Measurements from ENCODE around the gene PRPF18. TPM values are rescaled to one million over a fixed set of nuclear protein-coding genes. Genes with fewer than 3 reads are reported as not detected.

The PRPF18 gene
- total and polyA plus RNA-seq, 2 donors (not counting 1 experiment from before 2014, with no cell fraction given): 12.2 to 28.9 TPM

DNA sequence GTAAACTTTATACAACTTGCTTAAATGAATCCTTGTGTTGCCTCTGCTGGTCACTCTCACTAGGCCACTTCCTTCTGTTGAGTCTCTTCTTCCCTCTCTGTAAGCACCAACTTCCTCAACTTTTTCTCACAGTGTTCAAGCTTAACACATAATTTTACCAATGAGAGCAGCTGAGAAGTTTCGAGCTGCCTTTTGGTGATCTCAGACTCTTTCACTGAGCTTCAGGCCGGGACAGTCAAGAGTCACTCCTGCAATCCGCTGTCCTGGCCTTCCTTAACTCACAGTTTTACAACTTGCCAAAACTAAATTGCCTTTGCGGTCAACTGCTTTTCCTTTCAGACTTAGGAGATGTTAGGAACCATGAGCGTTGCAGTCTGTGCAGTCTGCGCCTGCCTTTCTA is 47.4 kb downstream of the PRPF18 start:
- ATAC-seq (ENCODE audit: low read depth) (no peak), DNase-seq (no peak)
- H3K4me2 ChIP-seq (replicated peaks; ENCODE audit: low read depth, low read length, poor library complexity, severe bottlenecking): no peak overlapping the region
- intact Hi-C loops (cut with micrococcal nuclease): no loop called here
- H3K4me1 Mint-ChIP-seq: peaks cover 8% of the 10 kb centered on the region
- no peaks in the 10 kb centered on the region for H3K27me3 ChIP-seq (replicated peaks in 1 of 4; ENCODE audit: control extremely low read depth in 1 of 4, control insufficient read depth in 3 of 4, insufficient read depth in 4 of 4, low read length in 3 of 4)
- no peaks in the 10 kb centered on the region for H3K79me2 ChIP-seq (ENCODE audit: control insufficient read depth, insufficient read depth, low read length)
- H3K27ac ChIP-seq (ENCODE audit: low read length in 2 of 2): no peak overlapping the region
- no peak overlapping the region for H3K9ac ChIP-seq (ENCODE audit: low read length)
- 96% methylated on average over 3 of the region's 6 CpGs for WGBS (ENCODE audit: insufficient coverage)
- peaks cover 10 to 12% of the 10 kb centered on the region in 2 experiments for H3K36me3 ChIP-seq (replicated peaks in 1 of 2; ENCODE audit: control extremely low read depth in 1 of 2, control insufficient read depth in 1 of 2, extremely low read depth in 1 of 2, insufficient read depth in 2 of 2, low read length in 1 of 2)
- H3K9me3 Mint-ChIP-seq (ENCODE audit: insufficient read depth): no peaks in the 10 kb centered on the region
- no peak for TF ChIP-seq EZH2 (IDR thresholded peaks at IDR 0.05; ENCODE audit: borderline replicate concordance, insufficient read depth, low read depth, low read length, poor library complexity, severe bottlenecking)
- TF ChIP-seq, protein P1, sequence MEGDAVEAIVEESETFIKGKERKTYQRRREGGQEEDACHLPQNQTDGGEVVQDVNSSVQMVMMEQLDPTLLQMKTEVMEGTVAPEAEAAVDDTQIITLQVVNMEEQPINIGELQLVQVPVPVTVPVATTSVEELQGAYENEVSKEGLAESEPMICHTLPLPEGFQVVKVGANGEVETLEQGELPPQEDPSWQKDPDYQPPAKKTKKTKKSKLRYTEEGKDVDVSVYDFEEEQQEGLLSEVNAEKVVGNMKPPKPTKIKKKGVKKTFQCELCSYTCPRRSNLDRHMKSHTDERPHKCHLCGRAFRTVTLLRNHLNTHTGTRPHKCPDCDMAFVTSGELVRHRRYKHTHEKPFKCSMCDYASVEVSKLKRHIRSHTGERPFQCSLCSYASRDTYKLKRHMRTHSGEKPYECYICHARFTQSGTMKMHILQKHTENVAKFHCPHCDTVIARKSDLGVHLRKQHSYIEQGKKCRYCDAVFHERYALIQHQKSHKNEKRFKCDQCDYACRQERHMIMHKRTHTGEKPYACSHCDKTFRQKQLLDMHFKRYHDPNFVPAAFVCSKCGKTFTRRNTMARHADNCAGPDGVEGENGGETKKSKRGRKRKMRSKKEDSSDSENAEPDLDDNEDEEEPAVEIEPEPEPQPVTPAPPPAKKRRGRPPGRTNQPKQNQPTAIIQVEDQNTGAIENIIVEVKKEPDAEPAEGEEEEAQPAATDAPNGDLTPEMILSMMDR (IDR thresholded peaks at IDR 0.05): no peak
- H3K4me3 Mint-ChIP-seq: no peak overlapping the region
- CTCF ChIA-PET: no interaction called here
- H4K20me1 ChIP-seq (ENCODE audit: control insufficient read depth, insufficient read depth, low read length, poor library complexity, severe bottlenecking): no peaks in the 10 kb centered on the region
- no peaks in the 10 kb centered on the region for H3K27me3 Mint-ChIP-seq
- POLR2A ChIA-PET: no interaction called here
- no peaks in the 10 kb centered on the region for H3K9me3 ChIP-seq (ENCODE audit: control extremely low read depth in 1 of 3, control insufficient read depth in 2 of 3, insufficient read depth in 1 of 3, low read length in 2 of 3)
- H3K4me3 ChIP-seq (ENCODE audit: control extremely low read depth in 1 of 5, extremely low read depth in 1 of 5, insufficient read depth in 1 of 5, low read depth in 2 of 5, low read length in 4 of 5): no peak overlapping the region
- H2AFZ ChIP-seq (ENCODE audit: insufficient read depth, low read depth, low read length, poor library complexity, severe bottlenecking): no peak overlapping the region
- no peak overlapping the region for H3K27ac Mint-ChIP-seq
- no peaks in the 10 kb centered on the region for H3K4me1 ChIP-seq (ENCODE audit: control insufficient read depth in 2 of 2, insufficient read depth in 2 of 2, low read length in 2 of 2)

- no peaks in the 10 kb centered on the region for H4K20me1 ChIP-seq (ENCODE audit: control insufficient read depth, insufficient read depth, low read length, poor library complexity, severe bottlenecking)
- DNase-seq: no peak
- CTCF ChIA-PET: no interaction called here
- peaks cover 0 to 4% (median 3%) of the 10 kb centered on the region in 3 donors for H3K9me3 ChIP-seq (ENCODE audit: control extremely low read depth in 1 of 3, control insufficient read depth in 2 of 3, insufficient read depth in 1 of 3, low read length in 2 of 3)
- H2AFZ ChIP-seq (ENCODE audit: insufficient read depth, low read depth, low read length, poor library complexity, severe bottlenecking): no peak overlapping the region
- no peaks in the 10 kb centered on the region for H3K79me2 ChIP-seq (ENCODE audit: control insufficient read depth, insufficient read depth, low read length)
- WGBS (ENCODE audit: insufficient coverage): no CpG with 5 or more reads among the region's 4 CpGs
- no peak overlapping the region for H3K4me3 ChIP-seq (ENCODE audit: control extremely low read depth in 1 of 5, extremely low read depth in 1 of 5, insufficient read depth in 1 of 5, low read depth in 2 of 5, low read length in 4 of 5)
- H3K4me1 ChIP-seq (ENCODE audit: control insufficient read depth in 2 of 2, insufficient read depth in 2 of 2, low read length in 2 of 2): no peaks in the 10 kb centered on the region
- Mint-ChIP-seq H3K4me1 (peaks cover 8% of the 10 kb centered on the region), H3K27ac (no peak overlapping the region), H3K4me3 (no peak overlapping the region), H3K9me3 (ENCODE audit: insufficient read depth) (peaks cover 6% of the 10 kb centered on the region), H3K27me3 (no peaks in the 10 kb centered on the region)
- H3K4me2 ChIP-seq (replicated peaks; ENCODE audit: low read depth, low read length, poor library complexity, severe bottlenecking): no peak overlapping the region
- intact Hi-C loops (cut with micrococcal nuclease): no loop called here
- POLR2A ChIA-PET: no interaction called here
- no peak for TF ChIP-seq EZH2 (IDR thresholded peaks at IDR 0.05; ENCODE audit: borderline replicate concordance, insufficient read depth, low read depth, low read length, poor library complexity, severe bottlenecking)
- TF ChIP-seq, protein P1 (IDR thresholded peaks at IDR 0.05): no peak
- H3K9ac ChIP-seq (ENCODE audit: low read length): no peak overlapping the region
- no peak for ATAC-seq (ENCODE audit: low read depth)
- no peaks in the 10 kb centered on the region for H3K27me3 ChIP-seq (replicated peaks in 1 of 4; ENCODE audit: control extremely low read depth in 1 of 4, control insufficient read depth in 3 of 4, insufficient read depth in 4 of 4, low read length in 3 of 4)
- H3K36me3 ChIP-seq (replicated peaks in 1 of 2; ENCODE audit: control extremely low read depth in 1 of 2, control insufficient read depth in 1 of 2, extremely low read depth in 1 of 2, insufficient read depth in 2 of 2, low read length in 1 of 2): peaks cover 7 to 11% of the 10 kb centered on the region in 2 experiments
- H3K27ac ChIP-seq (ENCODE audit: low read length in 2 of 2): no peak overlapping the region
These were observed 50.0 kb downstream of the PRPF18 start for GRCh38 chr10:13636776-13637175.
